Astrocyte (in vitro differentiated cells and primary cell): ENCODE results near the gene TMIGD3. TPM values are rescaled to one million over a fixed set of nuclear protein-coding genes. Genes with fewer than 3 reads are reported as not detected.
"Not testable (repeated sequence)": the region's sequence is repeated elsewhere in the genome, so short reads cannot be mapped to it uniquely, and the experiment has no call there.

Experiments
- DNase-seq: peaks from one replicate; pipeline ENCODE4 v3.0.0-alpha.2; 2010; ENCODE audit warnings: low read depth
- FAIRE-seq: peaks from 2 replicates; lab custom pipeline; 2011; peaks lifted over from hg19 to GRCh38; lab: Jason Lieb, UNC
- H2AFZ ChIP-seq: 2 replicates; pipeline ENCODE4 v1.6.0; 2012; ENCODE audit warnings: low read depth, low read length, inconsistent platforms
- H3K27ac ChIP-seq: 2 replicates; pipeline ENCODE4 v1.5.1; 2011; ENCODE audit warnings: low read depth, low read length, inconsistent platforms
- H3K27me3 ChIP-seq: 2 replicates; pipeline ENCODE4 v1.6.0; 2011; ENCODE audit warnings: low read length, inconsistent platforms; ENCODE audit not compliant: insufficient read depth
- H3K36me3 ChIP-seq: 2 replicates; pipeline ENCODE4 v1.5.1; 2011; ENCODE audit warnings: low read length, inconsistent platforms; ENCODE audit not compliant: insufficient read depth
- H3K4me1 ChIP-seq: 2 replicates; pipeline ENCODE4 v1.5.1; 2011; ENCODE audit warnings: low read length, inconsistent platforms; ENCODE audit not compliant: insufficient read depth
- H3K4me2 ChIP-seq: 2 replicates; pipeline ENCODE4 v1.6.0; 2012; ENCODE audit warnings: low read length, inconsistent platforms
- H3K4me3 ChIP-seq: 2 replicates; pipeline ENCODE4 v1.5.1; 2011; ENCODE audit warnings: low read depth, mild to moderate bottlenecking, low read length, inconsistent platforms; ENCODE audit not compliant: insufficient read depth
- H3K79me2 ChIP-seq: 2 replicates; pipeline ENCODE4 v1.6.0; 2012; ENCODE audit warnings: mild to moderate bottlenecking, low read length, inconsistent platforms; ENCODE audit not compliant: insufficient read depth
- H3K9ac ChIP-seq: 2 replicates; pipeline ENCODE4 v1.6.0; 2012; ENCODE audit warnings: mild to moderate bottlenecking, low read length, inconsistent platforms
- H3K9me3 ChIP-seq: 2 replicates; pipeline ENCODE4 v1.5.1; 2012; ENCODE audit warnings: low read depth, mild to moderate bottlenecking, low read length, inconsistent platforms; ENCODE audit not compliant: insufficient read depth
- H4K20me1 ChIP-seq: 2 replicates; pipeline ENCODE4 v1.6.0; 2012; ENCODE audit warnings: low read length, inconsistent platforms; ENCODE audit not compliant: insufficient read depth
- H3K27ac Mint-ChIP-seq: one replicate; pipeline ENCODE4 v1.8.0; 2021; ENCODE audit warnings: mild to moderate bottlenecking, mixed read lengths; ENCODE audit not compliant: unreplicated experiment
- H3K27me3 Mint-ChIP-seq: one replicate; pipeline ENCODE4 v1.8.0; 2021; ENCODE audit warnings: low read depth, mixed read lengths; ENCODE audit not compliant: unreplicated experiment
- H3K36me3 Mint-ChIP-seq: one replicate; pipeline ENCODE4 v1.8.0; 2021; ENCODE audit warnings: low read depth, mixed read lengths; ENCODE audit not compliant: unreplicated experiment
- H3K4me1 Mint-ChIP-seq: one replicate; pipeline ENCODE4 v1.8.0; 2021; ENCODE audit warnings: low read depth, mixed read lengths; ENCODE audit not compliant: unreplicated experiment
- H3K4me3 Mint-ChIP-seq: one replicate; pipeline ENCODE4 v1.8.0; 2021; ENCODE audit warnings: mild to moderate bottlenecking, moderate library complexity, mixed read lengths; ENCODE audit not compliant: unreplicated experiment
- H3K9me3 Mint-ChIP-seq: one replicate; pipeline ENCODE4 v1.8.0; 2021; ENCODE audit warnings: mild to moderate bottlenecking, mixed read lengths; ENCODE audit not compliant: unreplicated experiment
- CTCF ChIP-seq: IDR thresholded peaks from 2 replicates; pipeline ENCODE4 v1.5.1; 2011; ENCODE audit warnings: low read depth, mild to moderate bottlenecking, inconsistent platforms, low read length, moderate library complexity; ENCODE audit not compliant: insufficient read depth
- EZH2 ChIP-seq: IDR thresholded peaks from 2 replicates; pipeline ENCODE4 v1.6.1; 2012; ENCODE audit warnings: mild to moderate bottlenecking, low read length, inconsistent platforms; ENCODE audit not compliant: insufficient read depth
- total RNA-seq: library from RNA; stranded (reverse); gene quantifications from 2 replicates; pipeline ENCODE4 v1.2.1, GENCODE V29; 2021

The TMIGD3 gene
- total RNA-seq, 1 donor from 2014 or later, result not detected

GRCh38 chr1:111552587-111552986 is 49.2 kb upstream of the TMIGD3 start:
- DNase-seq, result no peak
- H3K4me3 ChIP-seq, result no peak overlapping the region
- no peak for FAIRE-seq
- H3K9me3 Mint-ChIP-seq, result no peaks in the 10 kb centered on the region
- no peaks in the 10 kb centered on the region for H3K36me3 ChIP-seq
- peak overlapping the region; percentile 56 for H3K27ac Mint-ChIP-seq
- no peaks in the 10 kb centered on the region for H3K79me2 ChIP-seq
- peaks cover 15% of the 10 kb centered on the region for H3K4me1 Mint-ChIP-seq
- H3K9me3 ChIP-seq, result no peaks in the 10 kb centered on the region
- no peaks in the 10 kb centered on the region for H4K20me1 ChIP-seq
- H3K27ac ChIP-seq, result peak overlapping the region; percentile 60
- no peaks in the 10 kb centered on the region for H3K36me3 Mint-ChIP-seq
- no peaks in the 10 kb centered on the region for H3K27me3 ChIP-seq
- H3K4me2 ChIP-seq, result peak overlapping the region; percentile 50
- no peak for TF ChIP-seq CTCF
- no peak for TF ChIP-seq EZH2
- peaks cover 4% of the 10 kb centered on the region for H3K4me1 ChIP-seq
- H3K4me3 Mint-ChIP-seq, result no peak overlapping the region
- no peaks in the 10 kb centered on the region for H3K27me3 Mint-ChIP-seq
- no peak overlapping the region for H3K9ac ChIP-seq
- no peak overlapping the region for H2AFZ ChIP-seq

GRCh38 chr1:111551623-111552411 is 48.4 kb upstream of the TMIGD3 start:
- Histone ChIP-seq H3K79me2 (no peaks in the 10 kb centered on the region), H3K4me1 (peaks cover 4% of the 10 kb centered on the region), H3K27me3 (no peaks in the 10 kb centered on the region), H2AFZ (no peak overlapping the region), H3K4me2 (no peak overlapping the region), H3K4me3 (no peak overlapping the region), H3K36me3 (no peaks in the 10 kb centered on the region), H3K9ac (no peak overlapping the region), H3K27ac (no peak overlapping the region), H3K9me3 (no peaks in the 10 kb centered on the region), H4K20me1 (no peaks in the 10 kb centered on the region)
- no peak overlapping the region for H3K27ac Mint-ChIP-seq
- no peak for FAIRE-seq
- H3K36me3 Mint-ChIP-seq, result no peaks in the 10 kb centered on the region
- DNase-seq, result no peak
- H3K27me3 Mint-ChIP-seq, result no peaks in the 10 kb centered on the region
- H3K9me3 Mint-ChIP-seq, result no peaks in the 10 kb centered on the region
- H3K4me3 Mint-ChIP-seq, result no peak overlapping the region
- TF ChIP-seq CTCF, result no peak
- no peak for TF ChIP-seq EZH2
- H3K4me1 Mint-ChIP-seq, result peaks cover 15% of the 10 kb centered on the region

DNA sequence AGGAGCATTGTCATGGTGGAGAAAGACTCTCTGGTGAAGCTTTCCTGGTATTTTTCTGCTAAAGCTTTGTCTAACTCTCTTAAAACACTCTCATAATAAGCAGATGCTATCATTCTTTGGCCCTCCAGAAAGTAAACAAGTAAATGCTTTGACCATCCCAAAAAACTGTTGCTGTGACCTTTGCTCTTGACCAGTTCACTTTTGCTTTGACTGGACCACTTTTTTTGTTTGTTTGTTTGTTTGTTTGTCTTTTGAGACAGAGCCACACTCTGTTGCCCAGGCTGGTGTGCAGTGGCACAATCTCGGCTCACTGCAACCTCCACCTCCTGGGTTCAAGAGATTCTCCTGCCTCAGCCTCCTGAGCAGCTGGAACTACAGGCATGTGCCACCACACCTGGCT is 44.4 kb upstream of the TMIGD3 start:
- H3K9me3 ChIP-seq, H3K36me3 Mint-ChIP-seq: not testable (repeated sequence)

More for the DNA sequence above, 44.4 kb upstream of the TMIGD3 start:
- not testable (repeated sequence) for H3K36me3 ChIP-seq, H3K27me3 ChIP-seq, H3K79me2 ChIP-seq, H3K27ac ChIP-seq, H3K9ac ChIP-seq, H3K4me2 ChIP-seq, H3K4me3 Mint-ChIP-seq, H3K4me1 Mint-ChIP-seq, H4K20me1 ChIP-seq, FAIRE-seq, H3K4me3 ChIP-seq, H3K27ac Mint-ChIP-seq, H3K9me3 Mint-ChIP-seq, H3K4me1 ChIP-seq, DNase-seq, H3K27me3 Mint-ChIP-seq, H2AFZ ChIP-seq
